ENCODE measurements around the gene MFSD6L. TPM values are rescaled to one million over a fixed set of nuclear protein-coding genes. Genes with fewer than 3 reads are reported as not detected.

MFSD6L gene
- total and polyA plus RNA-seq, 10 of the 15 experiments (the other 5 are each of a cell fraction or from before 2014, with no cell fraction given): 0.39 to 3.1 (median 1.1) TPM

GRCh38 chr17:8754890-8755289, 44.3 kb downstream of the MFSD6L start:
- ChIA-PET CTCF (interaction anchor here (1.2 to 8.5 kb wide), 3 partner anchors 31 to 244 kb away, joined by 6 to 69 read pairs (median 26); no protein-coding TSS in a partner anchor), SMC1A (ENCODE audit: uncharacterized antibody, unreplicated experiment) (interaction anchor here (1.1 to 2.7 kb wide), 5 partner anchors 31 to 243 kb away, joined by 3 to 21 read pairs (median 7); no protein-coding TSS in a partner anchor), POLR2A (no interaction called here), RAD21 (ENCODE audit: unreplicated experiment) (interaction anchor here (0.6 to 1.2 kb wide), 4 partner anchors 137 to 507 kb away, joined by 3 to 4 read pairs (median 4); partner anchors contain the start of gene CTC1)
- H3K36me3 ChIP-seq (ENCODE audit: control insufficient read depth in 2 of 2, insufficient read depth in 2 of 2, low read length in 1 of 2): no peaks in the 10 kb centered on the region
- H2AFZ ChIP-seq (ENCODE audit: control insufficient read depth, low read depth, low read length): no peak overlapping the region
- WGBS (ENCODE audit: insufficient coverage, insufficient replicate concordance, low lambda C conversion rate, missing lambda C conversion rate): 5% methylated on average over 8 of the region's 8 CpGs
- in situ Hi-C loops (cut with MboI) (loop anchor here (5.0 kb wide), 2 partner anchors 142 to 242 kb away; no protein-coding TSS in a partner anchor), intact Hi-C loops (cut with micrococcal nuclease; ENCODE audit: unreplicated experiment) (loop anchor here (2.0 kb wide), 1 partner anchor 30 kb away; no protein-coding TSS in a partner anchor)
- TF ChIP-seq MLLT1 (IDR thresholded peaks at IDR 0.05) (no peak), ETV6 (conservative IDR thresholded peaks at IDR 0.05 in 1 of 2, IDR thresholded peaks at IDR 0.05 in 1 of 2; ENCODE audit: borderline replicate concordance in 1 of 2, low read depth in 1 of 2) (no peak), GATAD2B (conservative IDR thresholded peaks at IDR 0.05; ENCODE audit: low read depth) (no peak)
- ATAC-seq (no peak), DNase-seq (ENCODE audit: low read depth, low spot score) (no peak), FAIRE-seq (no peak)
- H3K79me2 ChIP-seq (ENCODE audit: control insufficient read depth, insufficient read depth, low read length): no peaks in the 10 kb centered on the region
- no TSS peak for BruUV-seq (replicated peaks)
- no peak overlapping the region for H3K4me3 ChIP-seq
- H3K9ac ChIP-seq (ENCODE audit: control insufficient read depth, insufficient read depth, low read length): no peak overlapping the region
- H4K20me1 ChIP-seq (ENCODE audit: control insufficient read depth, insufficient read depth): no peaks in the 10 kb centered on the region
- no peaks in the 10 kb centered on the region for H3K9me3 ChIP-seq (replicated peaks; ENCODE audit: control insufficient read depth, insufficient read depth, low read length)
- H3K27me3 ChIP-seq (replicated peaks in 1 of 2; ENCODE audit: control insufficient read depth in 2 of 2, insufficient read depth in 2 of 2, low read length in 1 of 2): no peaks in the 10 kb centered on the region; a peak in 2 of 4 replicates
- no peak overlapping the region for H3K4me2 ChIP-seq (ENCODE audit: control insufficient read depth, insufficient read depth)
- no peaks in the 10 kb centered on the region for H3K4me1 ChIP-seq (ENCODE audit: control insufficient read depth, insufficient read depth, low read length)
- no peak overlapping the region for H3K27ac ChIP-seq (ENCODE audit: control insufficient read depth, insufficient read depth)

- FAIRE-seq (peak; percentile 78), ATAC-seq (peak; percentile 83)
- SMC1A ChIA-PET (ENCODE audit: uncharacterized antibody, unreplicated experiment): interaction anchor here (0.9 to 2.7 kb wide), 7 partner anchors 29 to 244 kb away, joined by 3 to 21 read pairs (median 5); no protein-coding TSS in a partner anchor
These were observed 45.2 kb downstream of the MFSD6L start for GRCh38 chr17:8753976-8754440.

More at GRCh38 chr17:8753976-8754440, 45.2 kb downstream of the MFSD6L start:
- Histone ChIP-seq H3K36me3 (ENCODE audit: control insufficient read depth in 2 of 2, insufficient read depth in 2 of 2, low read length in 1 of 2) (no peaks in the 10 kb centered on the region), H3K4me3 (no peak overlapping the region), H2AFZ (ENCODE audit: control insufficient read depth, low read depth, low read length) (no peak overlapping the region), H3K79me2 (ENCODE audit: control insufficient read depth, insufficient read depth, low read length) (no peaks in the 10 kb centered on the region), H3K27me3 (replicated peaks in 1 of 2; ENCODE audit: control insufficient read depth in 2 of 2, insufficient read depth in 2 of 2, low read length in 1 of 2) (no peaks in the 10 kb centered on the region; a peak in 1 of 4 replicates), H3K4me1 (ENCODE audit: control insufficient read depth, insufficient read depth, low read length) (no peaks in the 10 kb centered on the region), H3K4me2 (ENCODE audit: control insufficient read depth, insufficient read depth) (no peak overlapping the region), H4K20me1 (ENCODE audit: control insufficient read depth, insufficient read depth) (no peaks in the 10 kb centered on the region), H3K9ac (ENCODE audit: control insufficient read depth, insufficient read depth, low read length) (no peak overlapping the region), H3K27ac (ENCODE audit: control insufficient read depth, insufficient read depth) (no peak overlapping the region), H3K9me3 (replicated peaks; ENCODE audit: control insufficient read depth, insufficient read depth, low read length) (no peaks in the 10 kb centered on the region)
- ChIA-PET CTCF (interaction anchor here (1.2 to 8.5 kb wide), 3 partner anchors 32 to 244 kb away, joined by 6 to 69 read pairs (median 26); no protein-coding TSS in a partner anchor), RAD21 (ENCODE audit: unreplicated experiment) (interaction anchor here (0.7 to 1.2 kb wide), 3 partner anchors 138 to 141 kb away, joined by 3 to 4 read pairs (median 4); no protein-coding TSS in a partner anchor), POLR2A (interaction anchor here (0.6 kb wide), 1 partner anchor 170 kb away, joined by 3 read pairs; no protein-coding TSS in a partner anchor)
- no peak for DNase-seq (ENCODE audit: low read depth, low spot score)
- TF ChIP-seq EZH2 (IDR thresholded peaks at IDR 0.05; ENCODE audit: borderline replicate concordance, control insufficient read depth, low read depth, low read length) (no peak), SMC3 (IDR thresholded peaks at IDR 0.05; ENCODE audit: borderline replicate concordance, low read length) (peak; percentile 70; the same call in 1 of the 2 replicates), CTCF (IDR thresholded peaks at IDR 0.05 in 2 of 3, conservative IDR thresholded peaks at IDR 0.05 in 1 of 3; ENCODE audit: control insufficient read depth in 2 of 3, extremely low read depth in 1 of 3, insufficient read depth in 1 of 3, low read depth in 3 of 3, low read length in 3 of 3) (peak; percentile 56 to 67 (median 58); a peak in 5 of 6 replicates), ZNF24 (IDR thresholded peaks at IDR 0.05) (peak; percentile 91), RAD21 (IDR thresholded peaks at IDR 0.05; ENCODE audit: insufficient read depth, low read depth, low read length) (peak; percentile 57)
- BruUV-seq (replicated peaks): no TSS peak
- intact Hi-C loops (cut with micrococcal nuclease; ENCODE audit: unreplicated experiment) (loop anchor here (1.0 to 2.0 kb wide), 3 partner anchors 31 to 245 kb away; no protein-coding TSS in a partner anchor), in situ Hi-C loops (cut with MboI) (no loop called here)
- 0% methylated on average over 1 of the region's 1 CpG for WGBS (ENCODE audit: insufficient coverage, insufficient replicate concordance, low lambda C conversion rate, missing lambda C conversion rate)
